Epithelial cell of esophagus (primary cell): ENCODE data around the gene LMAN2L.

Experiments used
- DNase-seq: peaks from one replicate; pipeline ENCODE4 v3.0.0; 2010; ENCODE audit warnings: low read depth
- H3K4me3 ChIP-seq: 2 replicates; pipeline ENCODE4 v1.5.1; 2011; ENCODE audit warnings: mild to moderate bottlenecking, low read length, control low read depth
- CTCF ChIP-seq: IDR thresholded peaks from 2 replicates; pipeline ENCODE4 v1.5.1; 2011; ENCODE audit warnings: low read depth, mild to moderate bottlenecking, low read length, control low read depth, inconsistent platforms; ENCODE audit not compliant: insufficient read depth; ENCODE audit errors: missing control alignments

Gene LMAN2L

DNA sequence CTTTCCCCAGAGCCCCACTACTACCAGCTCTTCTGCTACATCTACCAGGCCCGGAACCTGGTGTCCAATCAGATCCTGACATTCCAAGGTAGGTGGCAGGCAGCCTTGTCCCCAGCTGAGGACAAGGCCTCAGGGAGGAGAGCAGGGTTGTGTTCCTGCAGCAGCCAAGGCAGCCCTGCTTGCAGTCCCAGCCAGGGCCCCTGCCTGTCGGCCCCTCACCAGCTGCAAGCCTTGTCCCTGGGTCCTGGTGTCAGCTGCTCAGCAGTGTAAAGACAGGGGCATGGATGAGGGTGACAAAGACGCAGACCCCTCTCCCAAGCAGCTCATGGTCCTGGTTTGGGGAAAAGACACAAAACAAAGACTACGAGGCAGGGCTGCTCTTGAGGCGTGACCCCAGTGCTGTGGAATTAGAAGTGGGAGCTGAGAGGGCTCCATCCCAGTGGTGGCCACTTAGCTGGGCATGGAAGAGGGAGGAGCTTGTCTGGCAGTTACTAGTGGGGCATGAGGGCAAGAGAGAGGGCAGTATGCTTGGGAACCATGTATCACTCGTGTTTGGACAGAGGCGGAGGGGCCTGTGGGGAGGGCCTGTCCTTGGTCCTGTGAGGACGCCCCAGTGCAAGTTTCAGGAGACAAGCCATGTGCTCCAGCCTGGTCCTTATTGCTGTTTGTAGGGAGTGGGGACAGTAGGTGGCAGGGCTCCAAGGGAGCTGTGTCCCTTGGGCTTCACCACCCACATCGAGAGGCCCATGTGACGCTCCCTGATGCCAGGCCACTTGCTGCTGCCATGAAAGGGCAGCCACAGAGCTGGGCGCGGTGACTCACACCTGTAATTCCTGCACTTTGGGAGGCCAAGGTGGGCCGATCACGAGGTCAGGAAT lies 47.5 kb downstream of the LMAN2L start:
- DNase-seq = no peak
- no peak overlapping the region for H3K4me3 ChIP-seq

DNA sequence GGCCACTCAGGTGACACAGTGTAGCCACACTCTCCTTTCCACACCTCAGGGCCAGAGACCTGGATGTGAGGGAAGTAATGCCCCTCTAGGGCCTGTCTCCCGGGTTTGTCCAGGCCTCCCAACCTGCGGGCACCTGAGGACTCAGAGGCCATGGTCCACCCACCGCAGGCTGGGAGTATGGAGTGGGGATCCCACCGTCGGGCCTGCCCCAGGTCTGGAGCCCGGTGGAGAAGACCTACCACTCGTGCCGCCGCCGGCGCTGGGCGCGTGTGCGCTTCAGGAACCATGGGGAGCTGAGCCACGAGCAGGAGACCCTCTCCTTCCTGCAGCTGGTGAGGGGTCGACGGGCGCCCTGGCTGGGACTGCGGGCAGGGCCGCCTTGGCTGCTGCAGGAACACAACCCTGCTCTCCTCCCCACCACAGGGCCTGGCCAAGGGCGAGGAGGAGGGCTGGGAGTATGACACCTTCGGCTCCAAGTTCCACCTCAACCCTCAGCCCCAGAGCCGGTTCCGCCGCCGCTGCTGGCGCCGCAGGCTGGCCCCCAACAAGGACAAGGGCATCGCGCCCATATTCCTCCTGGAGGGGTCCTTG lies 48.7 kb downstream of the LMAN2L start:
- no peak for DNase-seq
- H3K4me3 ChIP-seq = no peak overlapping the region
- TF ChIP-seq CTCF = no peak

More for the DNA sequence above, 47.5 kb downstream of the LMAN2L start:
- TF ChIP-seq CTCF = no peak

GRCh38 chr2:96690306-96691021 lies 49.4 kb downstream of the LMAN2L start:
- H3K4me3 ChIP-seq = no peak overlapping the region
- DNase-seq = no peak
- TF ChIP-seq CTCF = no peak

DNA sequence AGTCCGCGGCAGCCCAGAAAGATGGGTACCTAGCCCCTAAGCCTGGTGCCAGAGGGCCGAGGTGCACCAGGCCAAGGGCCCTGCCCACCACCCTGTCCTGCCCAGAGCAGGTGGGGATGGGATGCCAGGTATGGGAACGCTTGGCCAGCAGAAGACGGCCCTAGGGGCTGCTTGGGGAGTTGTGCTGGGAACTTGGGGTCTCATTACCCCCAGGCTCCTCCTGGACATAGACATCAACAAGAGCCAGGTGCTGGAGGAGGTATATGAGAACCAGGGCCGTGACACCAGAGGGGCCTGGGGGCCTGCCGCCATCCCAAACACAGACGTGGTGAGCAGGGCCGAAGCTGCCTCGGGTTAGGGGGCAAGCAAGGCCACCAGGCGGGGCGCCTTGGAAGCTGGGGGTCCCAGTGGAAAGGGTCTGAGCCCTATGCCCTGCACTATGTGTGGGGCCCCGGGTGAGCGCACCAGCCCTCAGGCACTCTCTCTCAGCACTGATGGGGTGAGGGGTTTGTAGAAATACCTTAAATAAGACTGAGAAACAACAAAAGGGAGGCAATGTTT lies 50.4 kb downstream of the LMAN2L start:
- no peak for TF ChIP-seq CTCF
- H3K4me3 ChIP-seq = no peak overlapping the region
- no peak for DNase-seq

- no peak overlapping the region for H3K4me3 ChIP-seq
- no peak for TF ChIP-seq CTCF
- no peak for DNase-seq
Observed at GRCh38 chr2:96688649-96689430, 51.0 kb downstream of the LMAN2L start.
